ENCODE results near the gene DEXI.

The DEXI gene

GRCh38 chr16:10888320-10888937, 53.8 kb downstream of the DEXI start:
- no peak for DNase-seq

- no peak for DNase-seq
Measured at GRCh38 chr16:10885246-10885645, 57.0 kb downstream of the DEXI start.

GRCh38 chr16:10883004-10883403, 59.3 kb downstream of the DEXI start:
- peak; percentile 11 for DNase-seq

GRCh38 chr16:10881479-10882030, 60.7 kb downstream of the DEXI start:
- no peak for DNase-seq

- no peak for DNase-seq
Measured at GRCh38 chr16:10880594-10881452, 61.4 kb downstream of the DEXI start.

- DNase-seq = no peak
Measured at GRCh38 chr16:10879681-10880589, 62.3 kb downstream of the DEXI start.
